HepG2 (cell line): ENCODE results near the gene NPBWR2. TPM values are rescaled to one million over a fixed set of nuclear protein-coding genes. Genes with fewer than 3 reads are reported as not detected.

Experiments
- AHR ChIP-seq: IDR thresholded peaks from 2 replicates; pipeline ENCODE4 v1.6.1; 2018; ENCODE audit warnings: missing genetic modification reagents, missing compliant biosample characterization
- CREB1 ChIP-seq, 2 experiments: fragments of 450-650 bp in 1 of 2; IDR thresholded peaks; 2 replicates each; pipeline ENCODE4 v1.6.1; 2016 to 2017; ENCODE audit warnings: control low read depth in 1 of 2, mild to moderate bottlenecking in 1 of 2, missing compliant biosample characterization in 1 of 2, missing genetic modification characterization in 1 of 2
- EED ChIP-seq: sonication (generic); formaldehyde crosslinking; IDR thresholded peaks from 2 replicates; pipeline ENCODE4 v1.5.0; 2020; ENCODE audit warnings: mild to moderate bottlenecking, missing genetic modification reagents
- ERF ChIP-seq: IDR thresholded peaks from 2 replicates; pipeline ENCODE4 v1.6.1; 2018; ENCODE audit warnings: missing biosample characterization, missing genetic modification reagents
- GABPA ChIP-seq, 2 experiments: IDR thresholded peaks; 2 replicates each; pipeline ENCODE4 v1.6.1; 2011 to 2016; ENCODE audit warnings: low read depth in 2 of 2, low read length in 1 of 2, missing biosample characterization in 1 of 2, missing genetic modification characterization in 1 of 2
- HHEX ChIP-seq: IDR thresholded peaks from 2 replicates; pipeline ENCODE4 v1.6.1; 2016; ENCODE audit warnings: control low read depth
- HOXA7 ChIP-seq: sonication (generic); formaldehyde crosslinking; IDR thresholded peaks from 2 replicates; pipeline ENCODE4 v1.8.1; 2022; ENCODE audit warnings: mild to moderate bottlenecking, missing genetic modification reagents, moderate library complexity
- MTF2 ChIP-seq: sonication (generic); formaldehyde crosslinking; IDR thresholded peaks from 2 replicates; pipeline ENCODE4 v1.5.0; 2020; ENCODE audit warnings: missing genetic modification reagents, borderline replicate concordance
- NPAS2 ChIP-seq: sonication (generic); formaldehyde crosslinking; IDR thresholded peaks from 2 replicates; pipeline ENCODE4 v1.8.0; 2022; ENCODE audit warnings: mild to moderate bottlenecking, missing genetic modification reagents, borderline replicate concordance
- NRL ChIP-seq: sonication (generic); formaldehyde crosslinking; IDR thresholded peaks from 2 replicates; pipeline ENCODE4 v1.5.0; 2020; ENCODE audit warnings: missing genetic modification reagents, mild to moderate bottlenecking, moderate library complexity, borderline replicate concordance
- PCBP2 ChIP-seq: fragments of 200-400 bp; formaldehyde crosslinking; optimal IDR thresholded peaks from 2 replicates; pipeline ENCODE3; 2018; ENCODE audit warnings: low read length, low read depth; ENCODE audit not compliant: poor library complexity, severe bottlenecking
- SOX5 ChIP-seq: IDR thresholded peaks from 2 replicates; pipeline ENCODE4 v1.6.1; 2016; ENCODE audit warnings: borderline replicate concordance
- ZFP82 ChIP-seq: sonication (generic); formaldehyde crosslinking; IDR thresholded peaks from 2 replicates; pipeline ENCODE4 v1.5.1; 2020; ENCODE audit warnings: mild to moderate bottlenecking, missing genetic modification reagents, borderline replicate concordance
- ZMYM3 ChIP-seq: sonication (generic); formaldehyde crosslinking; IDR thresholded peaks from 2 replicates; pipeline ENCODE4 v1.5.1; 2020; ENCODE audit warnings: mild to moderate bottlenecking, missing genetic modification reagents
- ZNF326 ChIP-seq: sonication (generic); formaldehyde crosslinking; IDR thresholded peaks from 2 replicates; pipeline ENCODE4 v1.4.0; 2020; ENCODE audit warnings: missing genetic modification reagents, borderline replicate concordance
- ZNF432 ChIP-seq: sonication (generic); formaldehyde crosslinking; IDR thresholded peaks from 2 replicates; pipeline ENCODE4 v1.5.0; 2020; ENCODE audit warnings: missing genetic modification reagents, mild to moderate bottlenecking, borderline replicate concordance
- ZNF530 ChIP-seq: sonication (generic); formaldehyde crosslinking; IDR thresholded peaks from 2 replicates; pipeline ENCODE4 v1.5.0; 2020; ENCODE audit warnings: low read depth, mild to moderate bottlenecking, missing genetic modification reagents
- ZNF563 ChIP-seq: sonication (generic); formaldehyde crosslinking; IDR thresholded peaks from 2 replicates; pipeline ENCODE4 v1.8.0; 2022; ENCODE audit warnings: mild to moderate bottlenecking, moderate library complexity, missing genetic modification reagents
- ZNF605 ChIP-seq: sonication (generic); formaldehyde crosslinking; IDR thresholded peaks from 2 replicates; pipeline ENCODE4 v1.8.0; 2022; ENCODE audit warnings: mild to moderate bottlenecking, missing genetic modification reagents
- ZNF644 ChIP-seq: IDR thresholded peaks from 2 replicates; pipeline ENCODE4 v1.6.1; 2016; ENCODE audit warnings: low read depth
- ZNF839 ChIP-seq: sonication (generic); formaldehyde crosslinking; IDR thresholded peaks from 2 replicates; pipeline ENCODE4 v1.4.0; 2020; ENCODE audit warnings: missing genetic modification reagents, mild to moderate bottlenecking, borderline replicate concordance
- ZSCAN21 ChIP-seq: sonication (generic); formaldehyde crosslinking; IDR thresholded peaks from 2 replicates; pipeline ENCODE4 v1.8.0; 2022; ENCODE audit warnings: mild to moderate bottlenecking, missing genetic modification reagents, moderate library complexity, borderline replicate concordance
- ZSCAN25 ChIP-seq: sonication (generic); formaldehyde crosslinking; IDR thresholded peaks from 2 replicates; pipeline ENCODE4 v1.8.0; 2022; ENCODE audit warnings: mild to moderate bottlenecking, missing genetic modification reagents
- polyA plus RNA-seq, 8 experiments: library from polyadenylated mRNA; depleted of rRNA in 3 of 8; stranded (reverse) in 7 of 8; unstranded in 1 of 8; fragments of >200 nt; fragmentation: Illumina TruSeq in 4 of 8; extraction: Trizol in 4 of 8; gene quantifications; 2 replicates each; pipeline versions ENCODE4 v1.2.1 to v1.2.3, GENCODE V29; 2011 to 2016; ENCODE audit warnings: low read depth in 4 of 8, missing spikeins in 1 of 8, mixed read lengths in 1 of 8; ENCODE audit not compliant: insufficient read depth in 1 of 8
- total RNA-seq, 5 experiments: library from RNA; depleted of rRNA; stranded (reverse); fragments of >200 nt; fragmentation: Illumina TruSeq; extraction: Trizol; gene quantifications; 2 replicates each; pipeline ENCODE4 v1.2.3, GENCODE V29; 2016; ENCODE audit warnings: low read depth in 1 of 5
- TF ChIP-seq, protein P1 (sequence below): IDR thresholded peaks from 2 replicates; pipeline ENCODE4 v1.6.1; 2016; ENCODE audit warnings: missing genetic modification reagents, missing compliant biosample characterization
- TF ChIP-seq, protein P2 (sequence below): sonication (generic); formaldehyde crosslinking; IDR thresholded peaks from 2 replicates; pipeline ENCODE4 v1.4.0; 2020; ENCODE audit warnings: missing genetic modification reagents
- TF ChIP-seq, protein P3 (sequence below): sonication (generic); formaldehyde crosslinking; IDR thresholded peaks from 2 replicates; pipeline ENCODE4 v1.5.1; 2020; ENCODE audit warnings: mild to moderate bottlenecking, missing genetic modification reagents, borderline replicate concordance

Gene NPBWR2
- total and polyA plus RNA-seq, 2 of the 13 experiments (the other 11 are each of a cell fraction or from before 2014, with no cell fraction given) = not detected

DNA sequence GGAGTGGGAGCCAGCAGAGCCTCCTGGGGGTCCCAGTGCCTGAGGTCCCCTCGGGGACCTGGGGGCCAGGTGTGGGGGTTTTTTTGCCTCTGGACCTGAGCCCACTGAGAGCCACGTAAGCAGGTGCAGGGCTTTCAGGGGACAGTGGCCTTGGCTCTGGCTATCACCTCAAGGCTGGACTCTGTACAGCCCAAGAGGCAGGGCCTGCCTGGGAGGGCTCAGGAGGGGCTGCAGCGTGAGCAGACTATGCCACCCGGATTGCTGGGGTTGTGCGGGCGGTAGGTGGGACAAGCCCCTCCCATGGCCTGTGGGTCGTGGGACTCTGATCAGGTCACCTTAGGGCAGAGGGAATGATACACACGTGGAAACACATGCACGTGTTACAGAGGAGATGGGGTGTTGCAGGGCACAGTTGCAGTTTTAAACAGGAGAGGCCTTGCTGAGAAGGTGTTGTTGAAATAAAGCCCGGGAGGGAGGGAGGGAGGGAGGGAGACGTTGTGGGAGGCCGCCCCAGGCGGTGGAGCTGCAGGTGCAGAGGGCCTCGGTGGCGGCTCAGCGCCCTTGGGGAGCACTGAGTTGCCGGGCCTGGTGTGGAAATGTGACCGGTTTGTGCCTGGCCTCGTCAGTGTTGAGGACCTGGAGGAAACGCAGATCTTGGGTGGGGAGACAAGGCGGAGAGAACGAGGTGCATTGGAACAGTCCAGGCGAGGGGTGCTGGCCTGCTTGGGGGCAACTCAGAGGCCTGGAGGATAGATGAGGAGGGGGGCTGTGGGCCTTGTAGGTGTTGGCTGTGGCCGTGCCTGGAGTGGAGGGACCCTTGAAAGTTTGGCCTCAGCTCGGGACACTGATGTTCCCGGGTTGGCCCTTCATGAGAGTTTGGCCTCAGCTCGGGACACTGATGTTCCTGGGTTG, 42.0 kb downstream of the NPBWR2 start (continued):
- peak; percentile 78 for TF ChIP-seq ZMYM3
- peak; percentile 83 for TF ChIP-seq ZSCAN25 (CRISPR knock-in tag)
- TF ChIP-seq ZSCAN21 (CRISPR knock-in tag) = peak; percentile 67; the same call in 1 of the 2 replicates
- TF ChIP-seq EED = no peak; the same call in 1 of the 2 replicates
- TF ChIP-seq ZNF432 (CRISPR knock-in tag) = no peak
- TF ChIP-seq, protein P1, sequence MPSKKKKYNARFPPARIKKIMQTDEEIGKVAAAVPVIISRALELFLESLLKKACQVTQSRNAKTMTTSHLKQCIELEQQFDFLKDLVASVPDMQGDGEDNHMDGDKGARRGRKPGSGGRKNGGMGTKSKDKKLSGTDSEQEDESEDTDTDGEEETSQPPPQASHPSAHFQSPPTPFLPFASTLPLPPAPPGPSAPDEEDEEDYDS = no peak; the same call in 1 of the 2 replicates
- no peak for TF ChIP-seq NPAS2 (CRISPR knock-in tag)
- TF ChIP-seq, protein P2, sequence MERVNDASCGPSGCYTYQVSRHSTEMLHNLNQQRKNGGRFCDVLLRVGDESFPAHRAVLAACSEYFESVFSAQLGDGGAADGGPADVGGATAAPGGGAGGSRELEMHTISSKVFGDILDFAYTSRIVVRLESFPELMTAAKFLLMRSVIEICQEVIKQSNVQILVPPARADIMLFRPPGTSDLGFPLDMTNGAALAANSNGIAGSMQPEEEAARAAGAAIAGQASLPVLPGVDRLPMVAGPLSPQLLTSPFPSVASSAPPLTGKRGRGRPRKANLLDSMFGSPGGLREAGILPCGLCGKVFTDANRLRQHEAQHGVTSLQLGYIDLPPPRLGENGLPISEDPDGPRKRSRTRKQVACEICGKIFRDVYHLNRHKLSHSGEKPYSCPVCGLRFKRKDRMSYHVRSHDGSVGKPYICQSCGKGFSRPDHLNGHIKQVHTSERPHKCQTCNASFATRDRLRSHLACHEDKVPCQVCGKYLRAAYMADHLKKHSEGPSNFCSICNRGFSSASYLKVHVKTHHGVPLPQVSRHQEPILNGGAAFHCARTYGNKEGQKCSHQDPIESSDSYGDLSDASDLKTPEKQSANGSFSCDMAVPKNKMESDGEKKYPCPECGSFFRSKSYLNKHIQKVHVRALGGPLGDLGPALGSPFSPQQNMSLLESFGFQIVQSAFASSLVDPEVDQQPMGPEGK (CRISPR knock-in tag) = peak; percentile 90
- TF ChIP-seq ZNF644 (CRISPR knock-in tag) = no peak
- TF ChIP-seq HHEX = no peak; the same call in 1 of the 2 replicates
- no peak for TF ChIP-seq HOXA7
- no peak for TF ChIP-seq AHR
- TF ChIP-seq ZNF605 (CRISPR knock-in tag) = peak; percentile 90
- TF ChIP-seq GABPA (IDR thresholded peaks at IDR 0.05; ENCODE audit: low read depth, low read length) = no peak
- no peak for TF ChIP-seq GABPA (CRISPR knock-in tag; IDR thresholded peaks at IDR 0.05; ENCODE audit: low read depth)
- no peak for TF ChIP-seq CREB1 (IDR thresholded peaks at IDR 0.05)
- no peak for TF ChIP-seq CREB1 (CRISPR knock-in tag; IDR thresholded peaks at IDR 0.05)
- no peak for TF ChIP-seq ZNF530 (CRISPR knock-in tag)
- no peak for TF ChIP-seq MTF2 (CRISPR knock-in tag)
- peak; percentile 39; the same call in 1 of the 2 replicates for TF ChIP-seq ZNF563
- no peak for TF ChIP-seq PCBP2
- TF ChIP-seq ZFP82 (CRISPR knock-in tag) = no peak
- TF ChIP-seq, protein P3, sequence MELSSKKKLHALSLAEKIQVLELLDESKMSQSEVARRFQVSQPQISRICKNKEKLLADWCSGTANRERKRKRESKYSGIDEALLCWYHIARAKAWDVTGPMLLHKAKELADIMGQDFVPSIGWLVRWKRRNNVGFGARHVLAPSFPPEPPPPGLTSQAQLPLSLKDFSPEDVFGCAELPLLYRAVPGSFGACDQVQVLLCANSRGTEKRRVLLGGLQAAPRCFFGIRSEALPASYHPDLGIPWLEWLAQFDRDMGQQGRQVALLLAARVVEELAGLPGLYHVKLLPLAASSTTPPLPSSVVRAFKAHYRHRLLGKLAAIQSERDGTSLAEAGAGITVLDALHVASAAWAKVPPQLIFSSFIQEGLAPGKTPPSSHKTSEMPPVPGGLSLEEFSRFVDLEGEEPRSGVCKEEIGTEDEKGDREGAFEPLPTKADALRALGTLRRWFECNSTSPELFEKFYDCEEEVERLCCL (CRISPR knock-in tag) = no peak; the same call in 1 of the 2 replicates
- no peak; the same call in 1 of the 2 replicates for TF ChIP-seq NRL (CRISPR knock-in tag)
- TF ChIP-seq ERF (CRISPR knock-in tag) = no peak; the same call in 1 of the 2 replicates
- peak; percentile 45; the same call in 1 of the 2 replicates for TF ChIP-seq ZNF839 (CRISPR knock-in tag)
- TF ChIP-seq SOX5 (CRISPR knock-in tag) = peak; percentile 24; the same call in 1 of the 2 replicates
- TF ChIP-seq ZNF326 (CRISPR knock-in tag) = peak; percentile 96
